Upper lobe of left lung (tissue), 6 donors: ENCODE measurements around the gene UNC5C. TPM values are rescaled to one million over a fixed set of nuclear protein-coding genes. Genes with fewer than 3 reads are reported as not detected.

Experiments used
- ATAC-seq, 2 donors: fragments of 200-7000 bp; cut with Tn5 transposase; one replicate each; pipeline ENCODE4 v1.9.1; 2022; ENCODE audit warnings: mild to moderate bottlenecking in 2 of 2, moderate library complexity in 2 of 2; ENCODE audit not compliant: low FRiP score in 2 of 2
- DNase-seq, 2 donors: peaks; one replicate each; pipeline ENCODE4 v3.0.0-alpha.2; 2019 to 2020
- H3K27ac ChIP-seq, 4 donors: fragments of 200-600 bp; sonication (generic); one replicate each; pipeline ENCODE4 v1.5.1; 2016 to 2019
- H3K27me3 ChIP-seq, 4 donors: fragments of 200-600 bp; sonication (generic); one replicate each; pipeline ENCODE4 v1.5.1; 2017 to 2019
- H3K36me3 ChIP-seq, 4 donors: fragments of 200-600 bp; sonication (generic); one replicate each; pipeline ENCODE4 v1.5.1; 2016 to 2019
- H3K4me1 ChIP-seq, 4 donors: fragments of 200-600 bp; sonication (generic); one replicate each; pipeline ENCODE4 v1.5.1; 2018 to 2019
- H3K4me3 ChIP-seq, 4 donors: fragments of 200-600 bp; sonication (generic); one replicate each; pipeline ENCODE4 v1.5.1; 2017 to 2019; ENCODE audit warnings: mild to moderate bottlenecking in 2 of 4, moderate library complexity in 1 of 4
- H3K9me3 ChIP-seq, 4 donors: fragments of 200-600 bp; sonication (generic); one replicate each; pipeline ENCODE4 v1.5.1; 2018 to 2019
- EP300 ChIP-seq, 4 donors: sonication (generic); formaldehyde crosslinking; IDR thresholded peaks; one replicate each; pipeline ENCODE4 v1.5.1; 2017; ENCODE audit warnings: antibody characterized with exemption in 4 of 4, control low read depth in 2 of 4
- POLR2A ChIP-seq, 4 donors: fragments of 450-650 bp; IDR thresholded peaks; one replicate each; pipeline ENCODE4 v1.5.1; 2016 to 2017; ENCODE audit warnings: antibody characterized with exemption in 4 of 4, mild to moderate bottlenecking in 2 of 4
- POLR2AphosphoS5 ChIP-seq, 2 donors: sonication (generic); formaldehyde crosslinking; IDR thresholded peaks; one replicate each; pipeline ENCODE4 v1.5.1; 2017; ENCODE audit warnings: antibody characterized with exemption in 2 of 2
- WGBS, 2 donors: methylation state at CpG; one replicate each; pipeline ENCODE4 v1.1.5; 2017 to 2018; 5-methylcytosine and 5-hydroxymethylcytosine counted together
- total RNA-seq, 6 donors: library from RNA; depleted of rRNA in 4 of 6; stranded (reverse); fragments of >200 nt in 4 of 6; gene quantifications; one replicate each; pipeline versions ENCODE4 v1.1.0 to v1.2.1, GENCODE V29; 2016 to 2021
- TF ChIP-seq, protein P1 (sequence below), 6 experiments: fragments of 450-650 bp in 4 of 6; fragments of 200-600 bp in 2 of 6; sonication (generic) in 2 of 6; IDR thresholded peaks; one replicate each; pipeline ENCODE4 v1.5.1; 2016 to 2019; ENCODE audit warnings: antibody characterized with exemption in 6 of 6
- donor health status: DM: no; HTN: no; CAD: no; lungs with moderate emphysema.
- donor health status: DM: no; HTN: yes; CAD: no; lungs with severe emphysema.

The UNC5C gene
- total RNA-seq, 6 donors from 2014 or later: 1.8 to 14.7 (median 3.2) TPM

GRCh38 chr4:95268819-95269565, 279.8 kb downstream of the UNC5C start:
- no peaks in the 10 kb centered on the region for H3K27me3 ChIP-seq
- no peak for DNase-seq
- H3K27ac ChIP-seq: no peak overlapping the region
- TF ChIP-seq, protein P1, sequence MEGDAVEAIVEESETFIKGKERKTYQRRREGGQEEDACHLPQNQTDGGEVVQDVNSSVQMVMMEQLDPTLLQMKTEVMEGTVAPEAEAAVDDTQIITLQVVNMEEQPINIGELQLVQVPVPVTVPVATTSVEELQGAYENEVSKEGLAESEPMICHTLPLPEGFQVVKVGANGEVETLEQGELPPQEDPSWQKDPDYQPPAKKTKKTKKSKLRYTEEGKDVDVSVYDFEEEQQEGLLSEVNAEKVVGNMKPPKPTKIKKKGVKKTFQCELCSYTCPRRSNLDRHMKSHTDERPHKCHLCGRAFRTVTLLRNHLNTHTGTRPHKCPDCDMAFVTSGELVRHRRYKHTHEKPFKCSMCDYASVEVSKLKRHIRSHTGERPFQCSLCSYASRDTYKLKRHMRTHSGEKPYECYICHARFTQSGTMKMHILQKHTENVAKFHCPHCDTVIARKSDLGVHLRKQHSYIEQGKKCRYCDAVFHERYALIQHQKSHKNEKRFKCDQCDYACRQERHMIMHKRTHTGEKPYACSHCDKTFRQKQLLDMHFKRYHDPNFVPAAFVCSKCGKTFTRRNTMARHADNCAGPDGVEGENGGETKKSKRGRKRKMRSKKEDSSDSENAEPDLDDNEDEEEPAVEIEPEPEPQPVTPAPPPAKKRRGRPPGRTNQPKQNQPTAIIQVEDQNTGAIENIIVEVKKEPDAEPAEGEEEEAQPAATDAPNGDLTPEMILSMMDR (IDR thresholded peaks at IDR 0.05): no peak
- no peak for TF ChIP-seq EP300 (IDR thresholded peaks at IDR 0.05)
- TF ChIP-seq POLR2A (IDR thresholded peaks at IDR 0.05): no peak
- no peak for TF ChIP-seq POLR2AphosphoS5 (IDR thresholded peaks at IDR 0.05)
- no peaks in the 10 kb centered on the region for H3K9me3 ChIP-seq
- WGBS, 2 donors: 73 to 80% methylated on average over 7 of the region's 7 CpGs
- no peaks in the 10 kb centered on the region for H3K36me3 ChIP-seq
- no peaks in the 10 kb centered on the region for H3K4me1 ChIP-seq
- no peak overlapping the region for H3K4me3 ChIP-seq
- no peak for ATAC-seq

GRCh38 chr4:95267081-95267480, 281.7 kb downstream of the UNC5C start:
- Histone ChIP-seq H3K36me3 (no peaks in the 10 kb centered on the region), H3K27ac (no peak overlapping the region), H3K27me3 (no peaks in the 10 kb centered on the region), H3K4me1 (no peaks in the 10 kb centered on the region), H3K9me3 (no peaks in the 10 kb centered on the region), H3K4me3 (no peak overlapping the region)
- no peak for DNase-seq
- no peak for ATAC-seq
- no peak for TF ChIP-seq POLR2A (IDR thresholded peaks at IDR 0.05)
- TF ChIP-seq POLR2AphosphoS5 (IDR thresholded peaks at IDR 0.05): no peak
- TF ChIP-seq EP300 (IDR thresholded peaks at IDR 0.05): no peak
- TF ChIP-seq, protein P1 (IDR thresholded peaks at IDR 0.05): no peak

- DNase-seq (no peak), ATAC-seq (no peak)
- Histone ChIP-seq H3K27me3 (no peaks in the 10 kb centered on the region), H3K4me1 (no peaks in the 10 kb centered on the region), H3K9me3 (no peaks in the 10 kb centered on the region), H3K36me3 (no peaks in the 10 kb centered on the region), H3K4me3 (no peak overlapping the region), H3K27ac (no peak overlapping the region)
- 73 to 92% methylated on average over 5 of the region's 5 CpGs for WGBS, 2 donors
- TF ChIP-seq POLR2A (IDR thresholded peaks at IDR 0.05) (no peak), POLR2AphosphoS5 (IDR thresholded peaks at IDR 0.05) (no peak), EP300 (IDR thresholded peaks at IDR 0.05) (no peak)
- TF ChIP-seq, protein P1 (IDR thresholded peaks at IDR 0.05): no peak
These were observed 282.7 kb downstream of the UNC5C start for GRCh38 chr4:95265814-95266740.

DNA sequence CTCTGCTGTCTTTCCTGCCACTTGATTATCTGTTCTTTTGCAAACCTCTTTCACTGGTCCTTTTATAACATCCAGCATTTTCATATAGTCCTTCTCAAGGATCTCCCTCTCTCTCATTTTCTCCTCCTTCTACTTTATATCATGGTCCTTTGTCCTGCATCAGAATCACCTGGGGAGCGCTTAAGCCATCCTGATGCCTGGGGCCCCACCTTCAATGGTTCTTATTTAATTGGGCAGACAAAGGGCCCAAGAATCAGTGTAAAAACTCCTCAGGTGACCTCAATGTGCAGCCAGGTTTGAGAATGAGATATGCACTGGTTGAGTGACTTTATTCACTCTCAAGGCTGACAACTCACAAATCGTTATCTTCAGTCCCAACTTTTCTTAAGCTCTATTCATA, 283.9 kb downstream of the UNC5C start:
- no peaks in the 10 kb centered on the region for H3K36me3 ChIP-seq
- DNase-seq (no peak), ATAC-seq (no peak)
- H3K27ac ChIP-seq: no peak overlapping the region
- TF ChIP-seq POLR2AphosphoS5 (IDR thresholded peaks at IDR 0.05) (no peak), POLR2A (IDR thresholded peaks at IDR 0.05) (no peak), EP300 (IDR thresholded peaks at IDR 0.05) (no peak)
- TF ChIP-seq, protein P1 (IDR thresholded peaks at IDR 0.05): no peak
- H3K4me3 ChIP-seq: no peak overlapping the region
- H3K27me3 ChIP-seq: no peaks in the 10 kb centered on the region
- 91% methylated on average over 2 of the region's 2 CpGs for WGBS, 2 donors
- H3K9me3 ChIP-seq: no peaks in the 10 kb centered on the region
- H3K4me1 ChIP-seq: no peaks in the 10 kb centered on the region
